ENCODE data around the gene CREB3L2.
A peak's percentile ranks its signal among the peaks of the same experiment; 100 is the strongest.

CREB3L2 gene

GRCh38 chr7:137994216-137994615 is 7.7 kb downstream of the CREB3L2 start:
- Histone ChIP-seq H3K27me3 (ENCODE audit: insufficient read depth, poor library complexity, severe bottlenecking) (no peaks in the 10 kb centered on the region), H3K27ac (replicated peaks) (no peak overlapping the region), H3K4me3 (replicated peaks; ENCODE audit: insufficient read depth, low read length) (no peak overlapping the region)
- DNase-seq (ENCODE audit: low read depth in 1 of 2, low spot score in 1 of 2), result no peak
- TF ChIP-seq POLR2AphosphoS5 (IDR thresholded peaks at IDR 0.05; ENCODE audit: low read depth), result no peak
- TF ChIP-seq CTCF (IDR thresholded peaks at IDR 0.05; ENCODE audit: insufficient read depth, low read length), result no peak
- TF ChIP-seq GABPA (IDR thresholded peaks at IDR 0.05; ENCODE audit: low read depth), result no peak
- TF ChIP-seq SPI1 (IDR thresholded peaks at IDR 0.05; ENCODE audit: borderline replicate concordance, low read depth), result no peak
- TF ChIP-seq REST (IDR thresholded peaks at IDR 0.05; ENCODE audit: insufficient replicate concordance, low read depth), result no peak

- Histone ChIP-seq H3K27me3 (ENCODE audit: insufficient read depth, poor library complexity, severe bottlenecking) (no peaks in the 10 kb centered on the region), H3K27ac (replicated peaks) (peak overlapping the region; percentile 79), H3K4me3 (replicated peaks; ENCODE audit: insufficient read depth, low read length) (no peak overlapping the region)
- TF ChIP-seq CTCF (IDR thresholded peaks at IDR 0.05; ENCODE audit: insufficient read depth, low read length) (no peak), GABPA (IDR thresholded peaks at IDR 0.05; ENCODE audit: low read depth) (no peak), SPI1 (IDR thresholded peaks at IDR 0.05; ENCODE audit: borderline replicate concordance, low read depth) (no peak), REST (IDR thresholded peaks at IDR 0.05; ENCODE audit: insufficient replicate concordance, low read depth) (no peak), POLR2AphosphoS5 (IDR thresholded peaks at IDR 0.05; ENCODE audit: low read depth) (no peak)
- DNase-seq (ENCODE audit: low read depth in 1 of 2, low spot score in 1 of 2), result no peak
Measured at GRCh38 chr7:137993395-137993743, 8.5 kb downstream of the CREB3L2 start.

GRCh38 chr7:137992550-137993394 is 9.1 kb downstream of the CREB3L2 start:
- no peaks in the 10 kb centered on the region for H3K27me3 ChIP-seq (ENCODE audit: insufficient read depth, poor library complexity, severe bottlenecking)
- TF ChIP-seq CTCF (IDR thresholded peaks at IDR 0.05; ENCODE audit: insufficient read depth, low read length), result no peak
- TF ChIP-seq SPI1 (IDR thresholded peaks at IDR 0.05; ENCODE audit: borderline replicate concordance, low read depth), result peak; percentile 39; the same call in 1 of the 2 replicates
- no peak for TF ChIP-seq REST (IDR thresholded peaks at IDR 0.05; ENCODE audit: insufficient replicate concordance, low read depth)
- TF ChIP-seq GABPA (IDR thresholded peaks at IDR 0.05; ENCODE audit: low read depth), result no peak; the same call in 1 of the 2 replicates
- TF ChIP-seq POLR2AphosphoS5 (IDR thresholded peaks at IDR 0.05; ENCODE audit: low read depth), result peak; percentile 84
- peak; percentile 92 to 95 for DNase-seq (ENCODE audit: low read depth in 1 of 2, low spot score in 1 of 2)
- peak overlapping the region; percentile 79 for H3K27ac ChIP-seq (replicated peaks)
- no peak overlapping the region for H3K4me3 ChIP-seq (replicated peaks; ENCODE audit: insufficient read depth, low read length)

All from HL-60 (cell line).